GM18499 (cell line): ENCODE measurements around the gene SLC22A2.
A peak's percentile ranks its signal among the peaks of the same experiment; 100 is the strongest.

Experiments used
- ATAC-seq: cut with Tn5 transposase; IDR thresholded peaks from one replicate; pipeline ENCODE4 v1.9.1; 2021; ENCODE audit warnings: moderate number of reproducible peaks; ENCODE audit not compliant: insufficient read depth, unreplicated experiment

Gene SLC22A2

DNA sequence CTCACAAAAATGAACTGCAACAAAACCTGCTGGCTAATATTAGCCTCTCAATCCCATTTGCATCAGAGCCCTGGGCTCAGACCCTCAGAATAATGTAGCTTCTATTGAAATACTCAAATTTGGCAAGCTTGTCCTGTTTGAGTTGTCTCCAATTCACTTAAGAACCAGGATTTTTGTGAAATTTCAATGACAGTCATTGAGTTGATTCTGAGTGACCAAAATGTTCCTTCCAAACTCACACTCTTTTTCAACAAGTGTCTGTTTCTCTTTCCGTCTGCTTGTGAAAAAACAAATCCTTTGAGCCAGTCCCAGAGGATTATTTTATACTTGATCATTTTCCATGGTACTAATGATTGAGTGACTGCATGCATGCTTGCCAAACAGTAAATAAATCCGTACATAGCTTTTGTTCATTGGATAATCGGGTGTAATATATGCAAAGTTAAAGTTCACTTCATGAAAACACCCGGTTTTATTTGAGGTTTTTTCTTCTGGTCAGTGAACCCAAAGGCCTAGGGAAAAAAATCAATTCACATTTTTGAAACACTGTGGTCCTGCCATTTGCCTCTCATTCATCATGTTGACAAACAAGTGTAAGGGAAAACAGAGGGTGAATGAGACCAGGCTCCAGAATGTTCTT lies 16.4 kb upstream of the SLC22A2 start:
- ATAC-seq, result no peak

DNA sequence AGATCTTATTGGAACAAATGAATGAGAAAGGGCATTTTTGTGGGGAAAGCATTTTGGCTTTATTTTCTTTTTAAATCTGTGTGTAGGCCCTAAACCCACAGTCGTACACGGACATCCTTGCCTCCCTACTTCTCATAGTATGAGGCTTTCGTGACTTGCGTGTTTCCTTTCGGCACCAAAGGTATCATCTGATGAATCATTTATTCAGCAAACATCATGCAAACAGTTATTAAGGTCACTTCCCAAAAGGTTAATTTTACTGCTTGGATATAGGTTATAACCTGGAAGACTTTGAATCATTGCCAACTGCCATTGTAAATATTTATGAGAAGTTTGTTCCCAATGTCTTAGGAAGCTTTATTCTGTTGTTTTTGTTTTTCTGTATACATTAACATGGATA lies 15.1 kb upstream of the SLC22A2 start:
- no peak for ATAC-seq

DNA sequence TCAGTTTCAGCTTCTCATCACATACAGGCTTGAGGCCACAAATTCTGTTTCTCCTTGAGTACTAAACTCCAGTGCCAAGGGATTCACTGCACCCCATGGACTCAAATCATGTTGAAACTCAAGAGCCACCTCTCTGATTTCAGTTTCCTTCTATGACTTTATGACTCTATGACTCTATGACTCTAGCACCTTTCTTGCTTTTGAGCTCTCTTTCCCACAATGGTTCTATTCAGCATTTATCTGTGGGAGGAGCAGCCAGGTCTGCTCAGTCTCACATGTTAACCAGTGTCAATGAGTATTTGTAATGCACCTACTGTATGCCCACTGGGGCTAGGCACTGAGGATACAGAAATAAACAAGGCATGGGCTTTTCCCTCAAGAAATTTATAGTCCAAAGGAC lies 14.6 kb upstream of the SLC22A2 start:
- no peak for ATAC-seq

DNA sequence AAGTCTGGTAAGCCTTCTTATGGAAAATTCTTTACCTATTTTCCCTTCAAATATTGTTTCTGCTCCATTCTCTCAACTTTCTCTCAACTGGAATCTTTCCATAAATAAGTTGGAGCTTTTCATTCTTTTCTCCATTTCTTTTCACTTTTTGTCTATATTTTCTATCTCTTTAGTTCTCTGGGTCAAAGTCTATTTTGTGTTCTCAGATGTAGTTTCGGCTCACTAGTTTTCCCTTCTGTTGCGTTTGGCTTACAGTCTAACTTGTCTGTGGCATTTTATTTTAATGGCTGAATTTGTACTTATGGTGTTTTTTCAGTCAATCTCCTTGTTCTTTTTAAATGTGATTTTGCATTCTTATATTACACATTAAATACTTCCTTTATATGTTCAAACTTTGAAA lies 14.1 kb upstream of the SLC22A2 start:
- ATAC-seq, result no peak

DNA sequence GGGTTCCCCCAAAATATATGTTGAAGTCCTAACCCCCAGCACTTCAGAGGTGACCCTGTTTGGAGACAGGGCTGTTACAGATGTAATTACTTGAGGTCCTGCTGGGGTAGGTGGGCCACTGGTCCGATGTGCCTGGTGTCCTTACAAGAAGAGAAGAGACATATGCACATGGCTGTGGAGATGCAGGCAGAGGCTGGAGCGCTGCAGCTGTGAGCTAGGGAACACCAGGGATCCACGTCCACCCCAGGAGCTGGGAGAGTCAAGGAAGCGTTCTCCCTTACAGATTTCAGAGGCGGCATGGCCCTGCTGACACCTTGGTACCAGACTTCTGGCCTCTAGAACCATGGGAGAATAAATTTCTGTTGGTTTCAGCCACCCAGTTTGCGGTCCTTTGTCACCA lies 11.7 kb upstream of the SLC22A2 start:
- ATAC-seq, result no peak

DNA sequence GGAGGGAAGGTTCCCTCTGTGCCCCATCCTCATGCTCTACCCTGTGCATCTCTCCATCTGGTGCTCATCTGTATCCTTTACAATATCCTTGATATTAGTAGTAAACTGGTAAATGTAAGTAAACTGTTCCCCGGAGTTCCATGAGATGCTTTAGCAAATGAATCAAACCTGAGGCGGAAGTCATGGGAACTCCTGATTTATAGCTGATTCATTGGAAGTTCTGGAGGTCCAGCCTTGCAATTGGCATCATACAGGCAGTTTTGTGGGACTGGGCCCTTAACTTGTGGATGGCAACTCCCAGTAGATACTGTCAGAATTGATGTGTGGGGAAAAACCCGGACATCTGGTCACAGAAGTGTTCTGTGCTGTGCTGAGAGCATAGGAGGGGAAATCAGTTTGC lies 11.2 kb upstream of the SLC22A2 start:
- no peak for ATAC-seq

DNA sequence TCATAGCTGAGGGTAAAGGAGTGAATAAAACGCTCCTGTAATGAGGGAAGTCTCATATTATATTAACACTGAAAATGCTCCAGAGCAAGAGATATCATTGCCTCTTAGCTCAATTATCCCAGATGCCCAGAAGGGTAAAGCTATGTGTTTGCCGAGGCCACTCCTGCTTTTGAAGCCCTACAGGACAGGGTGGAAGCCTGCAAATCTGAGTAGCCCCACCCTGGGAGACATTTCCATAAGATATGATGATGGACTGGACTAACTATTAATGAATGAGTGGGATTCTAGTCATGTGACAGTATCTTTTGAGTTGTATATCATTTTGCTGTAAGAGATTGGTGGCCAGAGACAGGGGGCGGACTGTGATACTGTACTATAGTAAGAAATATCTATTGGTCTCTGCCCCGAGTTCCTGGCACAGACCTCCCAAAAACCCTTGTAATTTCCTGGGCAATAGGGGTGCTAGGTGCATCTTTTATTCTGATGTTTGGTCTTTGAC lies 10.5 kb upstream of the SLC22A2 start:
- no peak for ATAC-seq

DNA sequence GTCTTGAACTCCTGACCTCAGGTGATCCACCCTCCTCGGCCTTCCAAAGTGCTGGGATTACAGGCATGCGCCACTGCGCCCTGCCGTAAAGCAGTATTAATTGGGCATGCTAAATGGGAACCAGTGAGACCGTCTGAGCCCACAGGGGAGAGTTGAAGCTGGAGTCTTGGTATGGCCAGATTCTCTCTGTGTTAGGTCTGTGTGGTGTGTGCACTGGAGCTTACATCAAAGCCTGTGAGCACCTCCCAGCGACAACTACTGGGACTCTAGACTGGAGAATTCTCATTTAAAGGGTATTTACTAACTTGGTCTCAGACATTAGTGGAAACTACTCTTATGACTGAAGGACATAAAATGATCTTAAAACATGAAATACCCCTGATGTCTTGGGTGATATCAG lies 8.5 kb upstream of the SLC22A2 start:
- no peak for ATAC-seq

DNA sequence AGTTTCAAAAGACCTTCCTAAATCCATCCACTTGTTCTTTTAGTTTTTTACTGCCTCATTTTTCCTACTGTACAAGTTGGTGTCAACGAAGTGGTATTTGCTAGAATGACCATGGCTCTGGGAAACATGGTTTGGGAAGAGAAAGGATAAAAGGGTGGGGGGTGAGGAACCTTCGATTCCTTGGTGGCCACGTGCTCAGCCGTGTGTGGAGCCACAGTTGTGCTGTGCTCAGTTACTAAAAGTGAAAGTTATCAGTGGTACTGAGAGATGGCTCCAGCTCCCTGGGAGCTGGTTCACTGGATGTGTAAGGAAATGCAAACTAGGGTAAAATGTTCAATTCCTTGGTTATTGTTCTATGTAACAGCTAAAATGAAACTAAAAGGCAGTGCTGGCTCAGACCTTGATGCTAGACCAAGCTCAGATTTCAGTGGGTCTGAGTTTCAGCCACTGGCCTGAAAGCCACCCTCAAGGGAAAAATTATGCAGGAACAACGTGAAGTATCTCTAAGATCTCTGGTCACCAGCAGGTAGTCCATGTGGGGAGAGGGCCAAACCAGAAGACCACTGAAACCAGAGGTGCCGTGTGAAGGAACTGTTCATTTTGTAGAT lies 7.4 kb upstream of the SLC22A2 start:
- peak; percentile 62 for ATAC-seq

DNA sequence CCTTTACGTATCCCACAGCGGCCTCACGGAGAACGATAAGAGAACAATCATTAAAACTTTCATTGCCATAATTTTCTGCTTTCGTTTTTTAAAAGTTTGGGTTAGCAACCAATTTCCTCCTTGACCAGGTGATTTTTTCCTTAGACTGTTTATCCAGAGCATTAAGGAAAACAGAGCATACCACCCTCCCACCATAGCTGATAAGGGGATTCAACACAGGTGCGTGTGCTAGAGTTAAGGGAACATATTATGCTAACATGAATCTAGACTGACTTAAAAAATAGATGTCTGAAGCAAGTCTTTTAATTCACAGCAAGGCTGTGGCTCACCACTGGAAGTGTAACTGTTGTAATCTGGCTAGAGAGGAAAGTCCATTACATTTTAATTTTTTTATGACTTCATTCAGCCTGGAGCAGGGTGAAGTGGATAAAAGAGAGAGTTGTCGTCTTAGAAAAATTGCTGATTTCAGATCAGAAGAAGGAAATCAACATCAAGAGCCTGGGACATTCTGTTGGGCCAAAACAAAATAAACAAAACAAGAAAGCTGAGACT lies 5.5 kb upstream of the SLC22A2 start:
- ATAC-seq, result no peak

DNA sequence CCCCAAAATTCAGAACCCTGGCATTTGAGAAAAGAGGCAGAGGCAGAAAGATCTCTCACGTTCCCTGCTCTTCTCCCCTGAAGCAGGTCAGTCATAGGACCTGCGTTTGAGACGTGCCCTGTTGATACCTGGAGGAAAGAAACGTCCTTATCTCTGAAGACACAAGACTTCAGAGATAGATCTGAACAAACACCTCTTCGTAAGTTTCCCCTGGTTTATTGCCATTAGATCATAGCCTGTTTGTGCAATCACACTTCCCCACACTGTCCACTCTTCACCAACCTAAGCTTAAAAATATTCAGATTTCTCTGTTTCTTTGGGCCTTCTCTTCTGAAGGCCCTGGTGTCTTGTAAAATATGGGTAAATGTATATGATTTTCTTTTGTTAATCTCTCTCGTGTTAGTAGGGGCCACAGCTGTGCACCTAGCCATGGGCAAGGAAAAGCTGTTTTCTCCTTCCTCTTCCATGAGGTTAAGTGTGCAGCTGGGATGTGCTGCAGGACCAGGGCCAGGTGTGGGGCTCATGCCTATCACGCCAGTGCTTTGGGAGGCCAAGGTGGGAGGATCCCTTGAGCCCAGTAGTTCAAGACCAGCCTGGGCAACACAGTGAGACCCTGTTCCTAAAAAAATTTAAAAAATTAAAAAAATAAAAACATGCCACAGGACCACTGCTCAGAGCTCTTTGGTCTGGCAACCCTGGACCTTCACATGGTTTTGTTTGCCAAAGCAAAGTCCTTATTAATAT lies 4.7 kb upstream of the SLC22A2 start:
- ATAC-seq, result no peak

DNA sequence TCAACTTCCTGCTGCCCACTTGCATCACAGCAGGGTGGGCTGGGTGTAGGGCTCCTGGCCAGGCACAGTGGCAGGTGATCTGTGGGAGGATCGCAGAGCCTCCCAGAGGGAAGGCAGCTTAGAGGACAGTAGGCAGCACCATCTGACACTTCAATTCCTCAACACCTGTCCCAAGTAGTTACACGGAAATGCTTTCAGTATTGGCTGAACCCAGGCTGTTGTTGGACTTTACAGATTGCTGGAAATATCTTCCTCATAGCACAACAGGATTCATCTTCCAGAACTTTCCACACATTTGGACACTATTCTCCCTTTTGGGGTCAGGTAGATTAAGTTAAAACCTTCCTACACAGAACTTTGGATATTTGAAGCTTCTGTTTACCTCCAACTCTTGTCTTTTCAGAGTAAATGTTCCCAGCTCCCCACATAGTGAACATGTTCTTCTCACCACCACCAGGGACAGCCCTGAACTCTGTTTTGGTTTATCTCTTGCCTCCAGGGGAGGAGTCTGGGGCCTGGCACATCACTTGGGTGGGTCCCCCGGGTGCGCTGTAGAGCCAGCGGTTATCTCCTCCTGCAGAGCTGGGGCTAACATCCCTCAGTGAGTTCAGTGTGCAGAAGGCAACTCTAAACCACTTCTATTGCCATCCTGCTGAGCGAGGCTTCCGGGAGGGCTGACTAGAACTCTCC lies 3.5 kb upstream of the SLC22A2 start:
- no peak for ATAC-seq

DNA sequence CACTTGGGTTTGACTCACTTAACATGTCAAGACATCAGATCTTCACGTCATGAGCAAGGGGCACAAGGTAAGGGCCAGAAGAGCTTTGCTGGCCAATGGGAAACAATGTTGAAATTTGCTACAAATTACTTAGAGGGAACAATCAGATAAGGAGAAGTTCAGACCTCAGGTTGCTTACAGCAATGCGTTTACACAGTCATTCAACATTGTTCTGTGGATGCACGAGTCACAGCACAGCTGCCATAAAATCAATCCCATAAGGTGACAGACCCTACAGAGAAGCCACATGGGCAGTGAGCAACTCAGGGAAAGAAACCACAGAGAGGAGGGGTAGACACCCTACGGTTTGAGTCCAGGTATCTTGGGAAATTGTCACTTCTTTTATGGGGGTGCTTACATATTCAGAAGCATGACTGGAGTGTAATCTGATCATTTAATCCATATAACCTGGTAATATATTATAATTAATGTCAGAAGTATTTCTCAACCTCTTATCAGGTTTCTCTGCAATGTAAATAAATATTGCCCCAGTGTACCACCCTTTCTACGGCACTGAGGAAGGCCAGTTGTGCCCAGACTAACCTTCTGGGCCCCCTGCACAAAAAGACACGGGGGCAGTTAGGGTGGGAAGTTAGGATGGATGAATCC lies 2.3 kb upstream of the SLC22A2 start:
- no peak for ATAC-seq

DNA sequence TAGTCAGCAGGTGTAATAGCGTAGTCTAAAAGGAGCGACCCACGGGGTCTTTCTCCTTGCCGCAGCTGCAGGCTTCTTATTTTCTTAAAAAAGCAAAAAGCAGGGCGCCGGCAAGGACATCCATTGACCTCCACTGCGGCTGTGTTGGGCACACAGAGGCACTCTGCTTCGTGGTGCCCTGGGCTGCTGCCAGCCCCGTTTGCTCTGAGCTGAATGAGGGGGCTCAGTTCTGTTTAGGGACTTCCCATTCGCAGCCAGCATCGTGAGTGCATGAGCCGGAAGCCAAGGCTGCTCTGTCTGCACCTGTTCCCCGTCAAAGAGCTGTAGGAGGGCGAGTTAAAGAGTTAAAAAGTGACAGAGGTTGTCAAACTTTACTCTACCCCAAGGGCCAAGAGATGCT lies 1.7 kb upstream of the SLC22A2 start:
- no peak for ATAC-seq

DNA sequence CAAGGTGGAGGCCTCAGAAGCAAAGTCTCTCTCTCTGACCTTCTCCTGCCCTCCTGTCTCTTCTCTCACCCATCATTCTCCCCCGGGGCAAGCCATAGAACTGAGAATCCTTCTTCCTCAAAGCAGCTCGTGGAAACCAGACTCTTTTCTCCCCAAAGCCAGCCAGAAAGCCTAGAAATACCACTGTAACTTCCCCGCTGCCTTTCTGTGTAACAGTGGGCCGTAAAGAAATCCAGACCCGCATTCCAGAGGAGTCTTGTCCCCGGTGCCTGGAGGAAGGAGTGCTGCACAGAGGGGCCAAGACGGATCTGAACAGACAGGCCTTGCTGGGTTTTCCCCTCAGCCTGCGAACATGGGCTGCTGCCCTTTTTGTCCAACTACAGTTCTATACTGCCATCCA lies 977 bp upstream of the SLC22A2 start:
- no peak for ATAC-seq

DNA sequence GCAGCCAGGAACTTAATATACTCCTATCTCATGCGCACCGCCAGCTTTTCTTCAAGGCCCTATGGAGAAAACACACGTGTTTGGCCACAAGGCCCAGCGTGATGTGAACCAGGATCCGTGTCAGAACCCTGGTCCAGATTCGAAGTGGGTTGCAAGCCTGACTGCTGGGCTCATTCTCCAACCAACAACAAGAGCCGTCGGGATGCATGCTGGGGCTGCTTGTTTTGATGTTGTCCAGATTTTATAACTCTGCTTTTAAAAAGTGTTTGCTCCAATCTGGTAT lies 463 bp upstream of the SLC22A2 start:
- ATAC-seq, result no peak

DNA sequence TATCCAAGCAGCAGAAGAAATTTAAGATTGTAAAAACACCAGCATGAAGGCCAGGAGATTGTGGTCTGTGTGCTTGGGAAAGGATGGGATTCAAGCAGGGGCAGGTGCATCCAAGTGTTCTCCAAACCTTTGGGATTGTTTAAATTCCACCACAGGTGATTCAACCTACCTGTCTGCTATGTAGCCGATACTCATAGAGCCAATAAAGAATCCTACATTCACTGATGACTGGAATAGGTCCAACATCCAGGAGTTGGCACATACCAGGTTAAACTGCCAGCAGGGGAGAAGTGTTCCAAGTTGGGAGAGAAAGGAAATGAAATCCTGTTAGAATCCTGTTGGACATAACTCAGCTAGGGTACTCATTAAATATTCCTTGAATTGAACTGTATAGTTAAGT lies 2.2 kb downstream of the SLC22A2 start:
- ATAC-seq, result no peak

DNA sequence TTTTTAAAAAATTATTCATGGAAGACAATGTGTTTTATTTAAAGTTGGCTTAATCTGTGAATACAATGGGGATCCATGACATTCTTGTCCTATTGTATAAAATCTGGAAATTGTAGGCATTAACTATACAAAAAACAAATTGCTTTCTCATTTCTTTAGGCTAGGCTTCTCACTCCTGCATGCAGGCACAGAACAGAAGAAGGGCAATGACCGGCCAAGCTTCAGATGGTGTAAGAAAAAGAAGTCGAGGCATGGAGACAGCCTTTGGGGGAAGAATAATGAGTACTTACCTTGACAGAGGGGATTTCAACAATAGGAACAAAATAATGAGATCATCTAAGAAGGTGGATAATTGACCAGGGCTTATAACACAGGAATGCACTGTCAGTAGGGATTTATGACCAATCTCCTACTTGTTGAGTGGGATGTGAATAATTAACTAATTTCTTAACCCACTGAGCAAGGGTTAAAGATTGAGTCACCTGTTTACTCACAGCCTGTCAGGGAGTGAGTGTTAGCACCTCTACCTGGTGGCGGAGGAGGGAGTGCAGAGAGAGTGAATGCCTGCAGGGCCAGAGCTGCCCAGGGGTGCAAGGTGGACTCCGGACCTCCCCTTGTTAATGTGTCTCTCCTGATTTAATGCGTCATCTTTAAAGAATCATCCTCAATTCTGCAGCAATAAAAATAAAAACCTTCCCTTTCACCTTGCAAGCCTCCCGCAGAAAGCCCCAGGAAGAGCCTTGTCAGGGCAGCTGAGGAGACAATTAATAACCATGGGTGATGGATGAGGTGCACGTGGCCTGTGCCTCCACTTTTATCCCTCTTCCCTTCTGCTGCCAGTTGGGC lies 3.9 kb downstream of the SLC22A2 start:
- no peak for ATAC-seq

DNA sequence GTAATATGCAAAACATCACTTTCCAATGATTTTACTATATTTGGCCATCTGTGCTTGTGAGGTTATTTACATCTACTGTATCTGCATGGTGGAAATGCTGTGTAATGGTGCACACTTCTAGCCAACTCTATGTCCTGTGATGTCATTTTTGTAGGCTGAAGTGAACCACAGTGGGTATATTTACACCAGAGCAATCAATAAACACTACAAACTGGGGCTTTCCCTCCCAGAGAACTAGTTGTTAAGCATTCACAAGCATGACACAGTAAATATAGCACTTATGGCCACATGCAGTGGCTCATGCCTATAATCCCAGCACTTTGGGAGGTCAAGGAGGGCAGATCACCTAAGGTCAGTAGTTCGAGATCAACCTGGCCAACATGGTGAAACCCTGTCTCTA lies 4.9 kb downstream of the SLC22A2 start:
- no peak for ATAC-seq

DNA sequence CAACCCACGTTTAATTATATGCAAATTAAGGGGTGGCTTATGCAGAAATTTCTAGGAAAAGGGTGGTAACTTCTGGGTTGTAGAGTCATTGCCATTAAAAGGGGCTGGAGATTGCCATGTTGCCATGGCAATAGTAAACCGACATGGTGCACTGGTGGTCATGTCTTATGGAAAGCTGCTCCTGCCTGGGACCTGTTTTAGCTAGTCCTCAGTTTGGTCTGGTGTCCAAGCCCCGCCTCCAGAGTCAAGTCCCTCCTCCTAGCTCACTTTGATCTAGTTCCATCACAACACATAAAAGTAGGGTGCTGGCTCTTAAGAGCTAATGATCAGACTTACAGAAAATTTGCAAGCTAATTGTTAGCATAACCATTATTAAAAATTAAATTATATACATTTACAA lies 5.3 kb downstream of the SLC22A2 start:
- ATAC-seq, result no peak
